ENCODE data around the gene PTPRT. TPM values are rescaled to one million over a fixed set of nuclear protein-coding genes. Genes with fewer than 3 reads are reported as not detected.

The PTPRT gene
- total RNA-seq, 1 experiment from 2014 or later: not detected

GRCh38 chr20:42598581-42598980, 591.1 kb downstream of the PTPRT start:
- Histone ChIP-seq H3K4me3 (ENCODE audit: low read depth in 2 of 2, low read length in 2 of 2) (no peak overlapping the region), H3K36me3 (ENCODE audit: control insufficient read depth, insufficient read depth, low read length) (no peaks in the 10 kb centered on the region), H3K9me3 (ENCODE audit: control insufficient read depth, insufficient read depth, low read depth, low read length) (no peaks in the 10 kb centered on the region), H3K27me3 (ENCODE audit: control insufficient read depth, insufficient read depth, low read length) (peaks cover 2% of the 10 kb centered on the region; the same call in 1 of the 2 replicates), H3K27ac (ENCODE audit: low read length) (no peak overlapping the region), H3K4me1 (ENCODE audit: control insufficient read depth, insufficient read depth, low read length) (no peaks in the 10 kb centered on the region)
- CTCF ChIA-PET: no interaction called here
- TF ChIP-seq SIN3A (IDR thresholded peaks at IDR 0.05; ENCODE audit: borderline replicate concordance, insufficient read depth, low read depth, low read length) (no peak), POLR2AphosphoS5 (IDR thresholded peaks at IDR 0.05; ENCODE audit: low read depth, low read length) (no peak), REST (IDR thresholded peaks at IDR 0.05; ENCODE audit: insufficient read depth in 1 of 2, low read depth in 2 of 2, low read length in 1 of 2) (no peak), CTCF (IDR thresholded peaks at IDR 0.05) (no peak), TCF7L2 (IDR thresholded peaks at IDR 0.05; ENCODE audit: low read depth, low read length) (no peak)
- POLR2A ChIA-PET: no interaction called here
- no TSS peak for BruUV-seq (replicated peaks)
- in situ Hi-C loops (cut with HindIII; ENCODE audit: low pct_unique_long_range_greater_than_20kb, low sequenced_read_pairs) (no loop called here), intact Hi-C loops (cut with micrococcal nuclease; ENCODE audit: unreplicated experiment) (no loop called here)
- ATAC-seq: no peak
- no peak for DNase-seq (ENCODE audit: low read depth, low spot score)

- ChIA-PET POLR2A (interaction anchor here (0.6 kb wide), 1 partner anchor 814 kb away, joined by 5 read pairs; no protein-coding TSS in a partner anchor), CTCF (no interaction called here)
- Histone ChIP-seq H3K36me3 (ENCODE audit: control insufficient read depth, insufficient read depth, low read length) (no peaks in the 10 kb centered on the region), H3K4me1 (ENCODE audit: control insufficient read depth, insufficient read depth, low read length) (no peaks in the 10 kb centered on the region), H3K27ac (ENCODE audit: low read length) (no peak overlapping the region), H3K9me3 (ENCODE audit: control insufficient read depth, insufficient read depth, low read depth, low read length) (no peaks in the 10 kb centered on the region), H3K4me3 (ENCODE audit: low read depth in 2 of 2, low read length in 2 of 2) (no peak overlapping the region), H3K27me3 (ENCODE audit: control insufficient read depth, insufficient read depth, low read length) (peaks cover 4% of the 10 kb centered on the region; the same call in 1 of the 2 replicates)
- BruUV-seq (replicated peaks): no TSS peak
- in situ Hi-C loops (cut with HindIII; ENCODE audit: low pct_unique_long_range_greater_than_20kb, low sequenced_read_pairs) (no loop called here), intact Hi-C loops (cut with micrococcal nuclease; ENCODE audit: unreplicated experiment) (no loop called here)
- ATAC-seq (no peak), DNase-seq (ENCODE audit: low read depth, low spot score) (no peak)
- TF ChIP-seq TCF7L2 (IDR thresholded peaks at IDR 0.05; ENCODE audit: low read depth, low read length): no peak
Observed at GRCh38 chr20:42595625-42596024, 594.1 kb downstream of the PTPRT start.

GRCh38 chr20:42594659-42595058, 595.0 kb downstream of the PTPRT start:
- ChIA-PET CTCF (no interaction called here), POLR2A (no interaction called here)
- no peak overlapping the region for H3K4me3 ChIP-seq (ENCODE audit: low read depth in 2 of 2, low read length in 2 of 2)
- no peaks in the 10 kb centered on the region for H3K4me1 ChIP-seq (ENCODE audit: control insufficient read depth, insufficient read depth, low read length)
- BruUV-seq (replicated peaks): no TSS peak
- no peak for ATAC-seq
- in situ Hi-C loops (cut with HindIII; ENCODE audit: low pct_unique_long_range_greater_than_20kb, low sequenced_read_pairs) (no loop called here), intact Hi-C loops (cut with micrococcal nuclease; ENCODE audit: unreplicated experiment) (no loop called here)
- H3K9me3 ChIP-seq (ENCODE audit: control insufficient read depth, insufficient read depth, low read depth, low read length): no peaks in the 10 kb centered on the region
- no peak for TF ChIP-seq REST (IDR thresholded peaks at IDR 0.05; ENCODE audit: insufficient read depth in 1 of 2, low read depth in 2 of 2, low read length in 1 of 2)
- TF ChIP-seq CTCF (IDR thresholded peaks at IDR 0.05): no peak
- no peak for TF ChIP-seq TCF7L2 (IDR thresholded peaks at IDR 0.05; ENCODE audit: low read depth, low read length)
- TF ChIP-seq SIN3A (IDR thresholded peaks at IDR 0.05; ENCODE audit: borderline replicate concordance, insufficient read depth, low read depth, low read length): no peak
- no peak for TF ChIP-seq POLR2AphosphoS5 (IDR thresholded peaks at IDR 0.05; ENCODE audit: low read depth, low read length)
- no peak overlapping the region for H3K27ac ChIP-seq (ENCODE audit: low read length)
- peaks cover 4% of the 10 kb centered on the region; the same call in 1 of the 2 replicates for H3K27me3 ChIP-seq (ENCODE audit: control insufficient read depth, insufficient read depth, low read length)
- DNase-seq (ENCODE audit: low read depth, low spot score): no peak
- no peaks in the 10 kb centered on the region for H3K36me3 ChIP-seq (ENCODE audit: control insufficient read depth, insufficient read depth, low read length)

Data from Panc1 (cell line).